Nephron progenitor cell (in vitro differentiated cells): ENCODE data around the gene DGKB.

ENCODE experiments used
- DNase-seq: peaks from one replicate; pipeline ENCODE4 v3.0.0; 2021
- H3K27ac Mint-ChIP-seq: 2 replicates; pipeline ENCODE4 v1.8.0; 2021; ENCODE audit warnings: mild to moderate bottlenecking, moderate library complexity, mixed read lengths
- H3K27me3 Mint-ChIP-seq: 2 replicates; pipeline ENCODE4 v1.8.0; 2021; ENCODE audit warnings: mild to moderate bottlenecking, low read depth, mixed read lengths; ENCODE audit not compliant: poor library complexity
- H3K36me3 Mint-ChIP-seq: 2 replicates; pipeline ENCODE4 v1.8.0; 2021; ENCODE audit warnings: low read depth, mixed read lengths
- H3K4me1 Mint-ChIP-seq: 2 replicates; pipeline ENCODE4 v1.8.0; 2021; ENCODE audit warnings: mixed read lengths
- H3K4me3 Mint-ChIP-seq: 2 replicates; pipeline ENCODE4 v1.8.0; 2021; ENCODE audit warnings: mild to moderate bottlenecking, moderate library complexity, mixed read lengths
- H3K9me3 Mint-ChIP-seq: 2 replicates; pipeline ENCODE4 v1.8.0; 2021; ENCODE audit warnings: mild to moderate bottlenecking, moderate library complexity, mixed read lengths
- CTCF ChIP-seq: fragments of 200-600 bp; sonication (generic); IDR thresholded peaks from 2 replicates; pipeline ENCODE4 v1.5.0; 2021; ENCODE audit warnings: antibody characterized with exemption

DGKB gene

GRCh38 chr7:14899030-14899429 lies 3.5 kb downstream of the DGKB start:
- DNase-seq, result no peak
- Mint-ChIP-seq H3K4me1 (no peaks in the 10 kb centered on the region), H3K27ac (no peak overlapping the region), H3K4me3 (no peak overlapping the region), H3K9me3 (no peaks in the 10 kb centered on the region), H3K36me3 (no peaks in the 10 kb centered on the region), H3K27me3 (peaks cover 13% of the 10 kb centered on the region)
- no peak for TF ChIP-seq CTCF

- Mint-ChIP-seq H3K36me3 (no peaks in the 10 kb centered on the region), H3K4me3 (no peak overlapping the region), H3K27me3 (peaks cover 13% of the 10 kb centered on the region), H3K27ac (no peak overlapping the region), H3K9me3 (no peaks in the 10 kb centered on the region), H3K4me1 (no peaks in the 10 kb centered on the region)
- DNase-seq, result no peak
- no peak for TF ChIP-seq CTCF
Measured at GRCh38 chr7:14896461-14896860, 6.1 kb downstream of the DGKB start.

GRCh38 chr7:14894826-14895225 lies 7.7 kb downstream of the DGKB start:
- H3K9me3 Mint-ChIP-seq, result no peaks in the 10 kb centered on the region
- no peaks in the 10 kb centered on the region for H3K4me1 Mint-ChIP-seq
- H3K27me3 Mint-ChIP-seq, result peaks cover 7% of the 10 kb centered on the region
- no peak for TF ChIP-seq CTCF
- H3K27ac Mint-ChIP-seq, result no peak overlapping the region
- no peak overlapping the region for H3K4me3 Mint-ChIP-seq
- DNase-seq, result no peak
- no peaks in the 10 kb centered on the region for H3K36me3 Mint-ChIP-seq

GRCh38 chr7:14892961-14893360 lies 9.6 kb downstream of the DGKB start:
- Mint-ChIP-seq H3K9me3 (no peaks in the 10 kb centered on the region), H3K27ac (no peak overlapping the region), H3K4me1 (no peaks in the 10 kb centered on the region), H3K4me3 (no peak overlapping the region), H3K36me3 (no peaks in the 10 kb centered on the region), H3K27me3 (no peaks in the 10 kb centered on the region)
- TF ChIP-seq CTCF, result no peak
- DNase-seq, result no peak

- no peak overlapping the region for H3K4me3 Mint-ChIP-seq
- TF ChIP-seq CTCF, result no peak
- no peaks in the 10 kb centered on the region for H3K9me3 Mint-ChIP-seq
- H3K27me3 Mint-ChIP-seq, result no peaks in the 10 kb centered on the region
- no peak overlapping the region for H3K27ac Mint-ChIP-seq
- no peaks in the 10 kb centered on the region for H3K36me3 Mint-ChIP-seq
- DNase-seq, result no peak
- no peaks in the 10 kb centered on the region for H3K4me1 Mint-ChIP-seq
Measured at GRCh38 chr7:14891289-14891688, 11.3 kb downstream of the DGKB start.

- H3K4me1 Mint-ChIP-seq, result no peaks in the 10 kb centered on the region
- TF ChIP-seq CTCF, result no peak
- H3K36me3 Mint-ChIP-seq, result no peaks in the 10 kb centered on the region
- no peak overlapping the region for H3K4me3 Mint-ChIP-seq
- DNase-seq, result no peak
- no peaks in the 10 kb centered on the region for H3K9me3 Mint-ChIP-seq
- H3K27ac Mint-ChIP-seq, result no peak overlapping the region
- H3K27me3 Mint-ChIP-seq, result no peaks in the 10 kb centered on the region
Measured at GRCh38 chr7:14888962-14889361, 13.6 kb downstream of the DGKB start.
